Suprapubic skin (tissue), 4 donors: Measurements from ENCODE around the gene MTX2. TPM values are rescaled to one million over a fixed set of nuclear protein-coding genes. Genes with fewer than 3 reads are reported as not detected.

Experiments
- DNase-seq, 2 donors: peaks; one replicate each; pipeline ENCODE4 v3.0.0-alpha.2; 2019; ENCODE audit warnings: low spot score in 2 of 2
- H3K27ac ChIP-seq: fragments of 200-600 bp; sonication (generic); one replicate; pipeline ENCODE4 v1.5.1; 2019
- H3K27me3 ChIP-seq: fragments of 200-600 bp; sonication (generic); one replicate; pipeline ENCODE4 v1.5.1; 2019
- H3K36me3 ChIP-seq: fragments of 200-600 bp; sonication (generic); one replicate; pipeline ENCODE4 v1.5.1; 2019
- H3K4me1 ChIP-seq: fragments of 200-600 bp; sonication (generic); one replicate; pipeline ENCODE4 v1.5.1; 2019
- H3K4me3 ChIP-seq: fragments of 200-600 bp; sonication (generic); one replicate; pipeline ENCODE4 v1.5.1; 2019; ENCODE audit warnings: mild to moderate bottlenecking
- H3K9me3 ChIP-seq: fragments of 200-600 bp; sonication (generic); one replicate; pipeline ENCODE4 v1.5.1; 2019
- CTCF ChIP-seq, 2 donors: fragments of 200-600 bp in 1 of 2; fragments of 450-650 bp in 1 of 2; sonication (generic) in 1 of 2; IDR thresholded peaks; one replicate each; pipeline ENCODE4 v1.5.1; 2016 to 2019; ENCODE audit warnings: antibody characterized with exemption in 2 of 2, mild to moderate bottlenecking in 1 of 2, moderate library complexity in 1 of 2
- EP300 ChIP-seq: sonication (generic); formaldehyde crosslinking; IDR thresholded peaks from one replicate; pipeline ENCODE4 v1.6.1; 2017; ENCODE audit warnings: antibody characterized with exemption
- POLR2A ChIP-seq, 2 donors: fragments of 450-650 bp; IDR thresholded peaks; one replicate each; pipeline ENCODE4 v1.6.1; 2017; ENCODE audit warnings: antibody characterized with exemption in 2 of 2, mild to moderate bottlenecking in 2 of 2, moderate library complexity in 2 of 2
- POLR2AphosphoS5 ChIP-seq, 3 donors: sonication (generic); formaldehyde crosslinking; IDR thresholded peaks; one replicate each; pipeline ENCODE4 v1.6.1; 2017; ENCODE audit warnings: antibody characterized with exemption in 3 of 3
- WGBS: methylation state at CpG from one replicate; pipeline ENCODE4 v1.1.5; 2018; 5-methylcytosine and 5-hydroxymethylcytosine counted together
- total RNA-seq, 4 donors: library from RNA; depleted of rRNA; stranded (reverse); fragments of >200 nt; gene quantifications; one replicate each; pipeline ENCODE4 v1.1.0, GENCODE V29; 2016

MTX2 gene
- total RNA-seq, 4 donors from 2014 or later: 23.3 to 33.5 (median 31.2) TPM

- no peak for DNase-seq
- Histone ChIP-seq H3K27me3 (no peaks in the 10 kb centered on the region), H3K4me3 (no peak overlapping the region), H3K36me3 (no peaks in the 10 kb centered on the region), H3K4me1 (no peaks in the 10 kb centered on the region), H3K27ac (no peak overlapping the region), H3K9me3 (no peaks in the 10 kb centered on the region)
- WGBS: 89% methylated on average over 1 of the region's 1 CpG
- TF ChIP-seq POLR2AphosphoS5 (IDR thresholded peaks at IDR 0.05) (no peak), EP300 (no peak), POLR2A (IDR thresholded peaks at IDR 0.05) (no peak), CTCF (IDR thresholded peaks at IDR 0.05) (no peak)
These were observed 8.6 kb upstream of the MTX2 start for GRCh38 chr2:176260689-176261088.

GRCh38 chr2:176261136-176261535 is 8.1 kb upstream of the MTX2 start:
- Histone ChIP-seq H3K9me3 (no peaks in the 10 kb centered on the region), H3K4me1 (no peaks in the 10 kb centered on the region), H3K36me3 (no peaks in the 10 kb centered on the region), H3K27ac (no peak overlapping the region), H3K4me3 (no peak overlapping the region), H3K27me3 (no peaks in the 10 kb centered on the region)
- no peak for DNase-seq
- TF ChIP-seq POLR2AphosphoS5 (IDR thresholded peaks at IDR 0.05) (no peak), CTCF (IDR thresholded peaks at IDR 0.05) (no peak), POLR2A (IDR thresholded peaks at IDR 0.05) (no peak), EP300 (no peak)

- Histone ChIP-seq H3K9me3 (no peaks in the 10 kb centered on the region), H3K27me3 (no peaks in the 10 kb centered on the region), H3K4me1 (peaks cover 12% of the 10 kb centered on the region), H3K36me3 (no peaks in the 10 kb centered on the region), H3K27ac (peak overlapping the region; percentile 87), H3K4me3 (peak overlapping the region; percentile 94)
- 22% methylated on average over 10 of the region's 10 CpGs for WGBS
- no peak for TF ChIP-seq CTCF (IDR thresholded peaks at IDR 0.05)
- no peak for TF ChIP-seq POLR2AphosphoS5 (IDR thresholded peaks at IDR 0.05)
- TF ChIP-seq POLR2A (IDR thresholded peaks at IDR 0.05): no peak
- TF ChIP-seq EP300: no peak
- no peak for DNase-seq
These were observed 295 bp upstream of the MTX2 start for GRCh38 chr2:176268976-176269318.

GRCh38 chr2:176270100-176270750 is 983 bp downstream of the MTX2 start:
- TF ChIP-seq CTCF (IDR thresholded peaks at IDR 0.05): no peak
- TF ChIP-seq EP300: no peak
- no peak for TF ChIP-seq POLR2A (IDR thresholded peaks at IDR 0.05)
- no peak for TF ChIP-seq POLR2AphosphoS5 (IDR thresholded peaks at IDR 0.05)
- peak overlapping the region; percentile 94 for H3K4me3 ChIP-seq
- H3K27me3 ChIP-seq: no peaks in the 10 kb centered on the region
- H3K4me1 ChIP-seq: peaks cover 12% of the 10 kb centered on the region
- no peak for DNase-seq
- H3K36me3 ChIP-seq: no peaks in the 10 kb centered on the region
- WGBS: 56% methylated on average over 18 of the region's 18 CpGs
- H3K27ac ChIP-seq: no peak overlapping the region
- no peaks in the 10 kb centered on the region for H3K9me3 ChIP-seq

- DNase-seq: no peak
- Histone ChIP-seq H3K27me3 (no peaks in the 10 kb centered on the region), H3K36me3 (no peaks in the 10 kb centered on the region), H3K9me3 (no peaks in the 10 kb centered on the region), H3K4me3 (no peak overlapping the region), H3K4me1 (peaks cover 12% of the 10 kb centered on the region), H3K27ac (no peak overlapping the region)
- TF ChIP-seq POLR2AphosphoS5 (IDR thresholded peaks at IDR 0.05): no peak
- no peak for TF ChIP-seq EP300
- TF ChIP-seq POLR2A (IDR thresholded peaks at IDR 0.05): no peak
- TF ChIP-seq CTCF (IDR thresholded peaks at IDR 0.05): no peak
- 89% methylated on average over 4 of the region's 4 CpGs for WGBS
These were observed 3.7 kb downstream of the MTX2 start for GRCh38 chr2:176272870-176273459.
